Measurements from ENCODE around the gene MKRN2. TPM values are rescaled to one million over a fixed set of nuclear protein-coding genes. Genes with fewer than 3 reads are reported as not detected.

The MKRN2 gene
- total and polyA plus RNA-seq, 2 of the 13 experiments (the other 11 are each of a cell fraction or from before 2014, with no cell fraction given) = 25.5 to 34.3 TPM

DNA sequence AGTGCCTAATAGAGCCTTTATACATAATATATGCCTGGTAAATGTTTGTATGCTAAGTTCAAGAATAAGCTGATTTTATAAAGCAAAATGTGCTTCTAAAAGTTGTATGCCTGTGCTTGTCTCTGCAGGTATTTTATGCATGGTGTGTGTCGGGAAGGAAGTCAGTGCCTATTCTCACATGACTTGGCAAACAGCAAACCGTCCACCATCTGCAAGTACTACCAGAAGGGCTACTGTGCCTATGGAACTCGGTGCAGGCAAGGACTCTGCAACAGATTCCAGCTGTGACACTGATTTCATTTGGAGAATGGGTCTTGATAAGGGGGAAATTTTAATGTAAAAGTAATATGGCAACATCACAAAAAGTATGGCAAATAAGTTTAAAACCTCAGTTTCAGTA lies 11.9 kb downstream of the MKRN2 start (continued):
- TF ChIP-seq, protein P1, sequence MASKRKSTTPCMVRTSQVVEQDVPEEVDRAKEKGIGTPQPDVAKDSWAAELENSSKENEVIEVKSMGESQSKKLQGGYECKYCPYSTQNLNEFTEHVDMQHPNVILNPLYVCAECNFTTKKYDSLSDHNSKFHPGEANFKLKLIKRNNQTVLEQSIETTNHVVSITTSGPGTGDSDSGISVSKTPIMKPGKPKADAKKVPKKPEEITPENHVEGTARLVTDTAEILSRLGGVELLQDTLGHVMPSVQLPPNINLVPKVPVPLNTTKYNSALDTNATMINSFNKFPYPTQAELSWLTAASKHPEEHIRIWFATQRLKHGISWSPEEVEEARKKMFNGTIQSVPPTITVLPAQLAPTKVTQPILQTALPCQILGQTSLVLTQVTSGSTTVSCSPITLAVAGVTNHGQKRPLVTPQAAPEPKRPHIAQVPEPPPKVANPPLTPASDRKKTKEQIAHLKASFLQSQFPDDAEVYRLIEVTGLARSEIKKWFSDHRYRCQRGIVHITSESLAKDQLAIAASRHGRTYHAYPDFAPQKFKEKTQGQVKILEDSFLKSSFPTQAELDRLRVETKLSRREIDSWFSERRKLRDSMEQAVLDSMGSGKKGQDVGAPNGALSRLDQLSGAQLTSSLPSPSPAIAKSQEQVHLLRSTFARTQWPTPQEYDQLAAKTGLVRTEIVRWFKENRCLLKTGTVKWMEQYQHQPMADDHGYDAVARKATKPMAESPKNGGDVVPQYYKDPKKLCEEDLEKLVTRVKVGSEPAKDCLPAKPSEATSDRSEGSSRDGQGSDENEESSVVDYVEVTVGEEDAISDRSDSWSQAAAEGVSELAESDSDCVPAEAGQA (IDR thresholded peaks at IDR 0.05; ENCODE audit: low read depth) = no peak
- TF ChIP-seq, protein P1 (CRISPR knock-in tag; IDR thresholded peaks at IDR 0.05; ENCODE audit: borderline replicate concordance) = no peak
- TF ChIP-seq, protein P2, sequence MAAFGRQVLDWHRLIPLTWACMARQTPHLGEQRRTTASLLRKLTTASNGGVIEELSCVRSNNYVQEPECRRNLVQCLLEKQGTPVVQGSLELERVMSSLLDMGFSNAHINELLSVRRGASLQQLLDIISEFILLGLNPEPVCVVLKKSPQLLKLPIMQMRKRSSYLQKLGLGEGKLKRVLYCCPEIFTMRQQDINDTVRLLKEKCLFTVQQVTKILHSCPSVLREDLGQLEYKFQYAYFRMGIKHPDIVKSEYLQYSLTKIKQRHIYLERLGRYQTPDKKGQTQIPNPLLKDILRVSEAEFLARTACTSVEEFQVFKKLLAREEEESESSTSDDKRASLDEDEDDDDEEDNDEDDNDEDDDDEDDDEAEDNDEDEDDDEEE (CRISPR knock-in tag; IDR thresholded peaks at IDR 0.05) = no peak
- TF ChIP-seq SP1 (IDR thresholded peaks at IDR 0.05) (no peak), SP1 (CRISPR knock-in tag; IDR thresholded peaks at IDR 0.05) (no peak), KDM1A (CRISPR knock-in tag; IDR thresholded peaks at IDR 0.05) (no peak), CAMTA2 (CRISPR knock-in tag; IDR thresholded peaks at IDR 0.05; ENCODE audit: borderline replicate concordance) (no peak), ZNF567 (CRISPR knock-in tag; IDR thresholded peaks at IDR 0.05; ENCODE audit: borderline replicate concordance) (no peak), ZFP36L2 (CRISPR knock-in tag; IDR thresholded peaks at IDR 0.05) (no peak), ZBTB7B (CRISPR knock-in tag; IDR thresholded peaks at IDR 0.05) (no peak), MZF1 (CRISPR knock-in tag; IDR thresholded peaks at IDR 0.05; ENCODE audit: borderline replicate concordance) (no peak)
- TF ChIP-seq, protein P3, sequence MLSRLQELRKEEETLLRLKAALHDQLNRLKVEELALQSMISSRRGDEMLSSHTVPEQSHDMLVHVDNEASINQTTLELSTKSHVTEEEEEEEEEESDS (CRISPR knock-in tag; IDR thresholded peaks at IDR 0.05; ENCODE audit: borderline replicate concordance) = no peak
- TF ChIP-seq, protein P4, sequence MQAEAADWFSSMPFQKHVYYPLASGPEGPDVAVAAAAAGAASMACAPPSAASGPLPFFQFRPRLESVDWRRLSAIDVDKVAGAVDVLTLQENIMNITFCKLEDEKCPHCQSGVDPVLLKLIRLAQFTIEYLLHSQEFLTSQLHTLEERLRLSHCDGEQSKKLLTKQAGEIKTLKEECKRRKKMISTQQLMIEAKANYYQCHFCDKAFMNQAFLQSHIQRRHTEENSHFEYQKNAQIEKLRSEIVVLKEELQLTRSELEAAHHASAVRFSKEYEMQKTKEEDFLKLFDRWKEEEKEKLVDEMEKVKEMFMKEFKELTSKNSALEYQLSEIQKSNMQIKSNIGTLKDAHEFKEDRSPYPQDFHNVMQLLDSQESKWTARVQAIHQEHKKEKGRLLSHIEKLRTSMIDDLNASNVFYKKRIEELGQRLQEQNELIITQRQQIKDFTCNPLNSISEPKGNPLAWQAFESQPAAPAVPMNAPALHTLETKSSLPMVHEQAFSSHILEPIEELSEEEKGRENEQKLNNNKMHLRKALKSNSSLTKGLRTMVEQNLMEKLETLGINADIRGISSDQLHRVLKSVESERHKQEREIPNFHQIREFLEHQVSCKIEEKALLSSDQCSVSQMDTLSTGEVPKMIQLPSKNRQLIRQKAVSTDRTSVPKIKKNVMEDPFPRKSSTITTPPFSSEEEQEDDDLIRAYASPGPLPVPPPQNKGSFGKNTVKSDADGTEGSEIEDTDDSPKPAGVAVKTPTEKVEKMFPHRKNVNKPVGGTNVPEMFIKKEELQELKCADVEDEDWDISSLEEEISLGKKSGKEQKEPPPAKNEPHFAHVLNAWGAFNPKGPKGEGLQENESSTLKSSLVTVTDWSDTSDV (CRISPR knock-in tag; IDR thresholded peaks at IDR 0.05) = no peak
- TF ChIP-seq, protein P5, sequence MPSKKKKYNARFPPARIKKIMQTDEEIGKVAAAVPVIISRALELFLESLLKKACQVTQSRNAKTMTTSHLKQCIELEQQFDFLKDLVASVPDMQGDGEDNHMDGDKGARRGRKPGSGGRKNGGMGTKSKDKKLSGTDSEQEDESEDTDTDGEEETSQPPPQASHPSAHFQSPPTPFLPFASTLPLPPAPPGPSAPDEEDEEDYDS (CRISPR knock-in tag; IDR thresholded peaks at IDR 0.05) = no peak
